Measurements from ENCODE around the gene MKS1.

The MKS1 gene

DNA sequence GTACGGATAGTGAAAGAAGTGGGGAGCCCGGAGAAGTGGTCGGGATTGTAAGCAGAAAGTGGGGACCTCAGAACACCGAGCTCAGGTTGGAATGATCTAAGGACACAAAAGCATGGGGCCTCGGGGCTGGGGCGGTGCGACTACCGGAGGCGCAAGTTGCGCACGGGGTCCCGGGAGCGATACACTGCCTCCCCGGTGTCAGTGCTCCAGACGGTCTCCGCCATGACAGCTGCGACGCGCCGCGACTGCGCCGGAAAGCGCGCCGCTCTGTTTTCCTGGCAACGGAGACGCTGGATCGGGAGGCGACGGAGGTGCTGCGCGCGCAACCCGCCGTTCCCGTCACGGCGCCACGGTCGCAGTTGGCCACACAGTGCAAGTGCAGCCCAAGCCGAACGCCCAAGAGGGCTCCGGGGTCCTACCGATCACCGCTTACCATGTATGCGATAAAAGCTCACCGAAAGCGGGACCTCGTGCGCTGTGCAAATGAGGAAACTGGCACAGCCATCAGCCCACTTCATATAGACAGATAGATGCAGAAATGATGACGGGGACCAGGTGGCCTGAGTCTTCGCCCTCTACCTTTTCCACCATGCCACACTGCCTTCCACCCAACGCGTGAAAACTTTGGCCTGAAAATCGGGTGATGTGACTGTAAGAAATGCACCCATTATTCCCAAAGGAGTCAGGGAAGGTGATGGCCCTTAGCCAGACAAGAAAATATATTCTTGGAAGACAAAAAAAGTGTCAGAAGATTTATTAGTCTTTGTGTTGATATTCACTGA is at the start of gene MKS1:
MKS1 (minus strand) TSS at position 249 of the 782 bp plus-strand sequence; CDS start at position 224, 25 bp downstream.
- Histone ChIP-seq H3K4me3 (replicated peaks; ENCODE audit: low read depth, low read length) (peak within 1 kb of the TSS; percentile 74), H3K27me3 (replicated peaks; ENCODE audit: control insufficient read depth, insufficient read depth, low read length) (no peaks in the 10 kb centered on the region), H3K36me3 (ENCODE audit: control insufficient read depth, insufficient read depth, low read length) (no peaks in the 10 kb centered on the region)
- peak; percentile 98 for DNase-seq (ENCODE audit: extremely low read depth, insufficient read length)
- TF ChIP-seq, protein P1, sequence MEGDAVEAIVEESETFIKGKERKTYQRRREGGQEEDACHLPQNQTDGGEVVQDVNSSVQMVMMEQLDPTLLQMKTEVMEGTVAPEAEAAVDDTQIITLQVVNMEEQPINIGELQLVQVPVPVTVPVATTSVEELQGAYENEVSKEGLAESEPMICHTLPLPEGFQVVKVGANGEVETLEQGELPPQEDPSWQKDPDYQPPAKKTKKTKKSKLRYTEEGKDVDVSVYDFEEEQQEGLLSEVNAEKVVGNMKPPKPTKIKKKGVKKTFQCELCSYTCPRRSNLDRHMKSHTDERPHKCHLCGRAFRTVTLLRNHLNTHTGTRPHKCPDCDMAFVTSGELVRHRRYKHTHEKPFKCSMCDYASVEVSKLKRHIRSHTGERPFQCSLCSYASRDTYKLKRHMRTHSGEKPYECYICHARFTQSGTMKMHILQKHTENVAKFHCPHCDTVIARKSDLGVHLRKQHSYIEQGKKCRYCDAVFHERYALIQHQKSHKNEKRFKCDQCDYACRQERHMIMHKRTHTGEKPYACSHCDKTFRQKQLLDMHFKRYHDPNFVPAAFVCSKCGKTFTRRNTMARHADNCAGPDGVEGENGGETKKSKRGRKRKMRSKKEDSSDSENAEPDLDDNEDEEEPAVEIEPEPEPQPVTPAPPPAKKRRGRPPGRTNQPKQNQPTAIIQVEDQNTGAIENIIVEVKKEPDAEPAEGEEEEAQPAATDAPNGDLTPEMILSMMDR (IDR thresholded peaks at IDR 0.05; ENCODE audit: insufficient read depth, low read length, poor library complexity, severe bottlenecking) = peak; percentile 71

DNA sequence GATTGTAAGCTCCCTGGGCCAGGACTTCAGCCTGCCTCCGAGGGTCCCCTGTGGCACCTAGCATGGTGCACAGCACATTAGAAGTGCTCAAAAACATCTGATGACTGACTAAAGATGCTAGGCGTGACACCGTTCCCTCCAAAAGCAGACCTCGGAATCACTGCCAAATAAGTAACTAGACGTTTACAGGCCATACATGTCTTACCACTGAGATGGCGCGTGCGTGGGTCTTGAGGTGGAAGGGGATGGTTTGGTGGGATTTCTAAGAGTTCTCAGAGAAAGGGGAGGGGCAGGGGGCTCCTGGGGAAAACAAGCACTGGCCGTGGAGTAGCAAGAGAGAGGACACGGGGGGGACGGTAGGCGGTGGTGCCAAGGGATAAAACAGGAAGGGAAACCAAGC is 49.3 kb upstream of the MKS1 start:
- no peaks in the 10 kb centered on the region for H3K36me3 ChIP-seq (ENCODE audit: control insufficient read depth, insufficient read depth, low read length)
- no peak overlapping the region for H3K4me3 ChIP-seq (replicated peaks; ENCODE audit: low read depth, low read length)
- peaks cover 2% of the 10 kb centered on the region; the same call in 1 of the 2 replicates for H3K27me3 ChIP-seq (replicated peaks; ENCODE audit: control insufficient read depth, insufficient read depth, low read length)
- DNase-seq (ENCODE audit: extremely low read depth, insufficient read length) = no peak
- TF ChIP-seq, protein P1 (IDR thresholded peaks at IDR 0.05; ENCODE audit: insufficient read depth, low read length, poor library complexity, severe bottlenecking) = no peak

DNA sequence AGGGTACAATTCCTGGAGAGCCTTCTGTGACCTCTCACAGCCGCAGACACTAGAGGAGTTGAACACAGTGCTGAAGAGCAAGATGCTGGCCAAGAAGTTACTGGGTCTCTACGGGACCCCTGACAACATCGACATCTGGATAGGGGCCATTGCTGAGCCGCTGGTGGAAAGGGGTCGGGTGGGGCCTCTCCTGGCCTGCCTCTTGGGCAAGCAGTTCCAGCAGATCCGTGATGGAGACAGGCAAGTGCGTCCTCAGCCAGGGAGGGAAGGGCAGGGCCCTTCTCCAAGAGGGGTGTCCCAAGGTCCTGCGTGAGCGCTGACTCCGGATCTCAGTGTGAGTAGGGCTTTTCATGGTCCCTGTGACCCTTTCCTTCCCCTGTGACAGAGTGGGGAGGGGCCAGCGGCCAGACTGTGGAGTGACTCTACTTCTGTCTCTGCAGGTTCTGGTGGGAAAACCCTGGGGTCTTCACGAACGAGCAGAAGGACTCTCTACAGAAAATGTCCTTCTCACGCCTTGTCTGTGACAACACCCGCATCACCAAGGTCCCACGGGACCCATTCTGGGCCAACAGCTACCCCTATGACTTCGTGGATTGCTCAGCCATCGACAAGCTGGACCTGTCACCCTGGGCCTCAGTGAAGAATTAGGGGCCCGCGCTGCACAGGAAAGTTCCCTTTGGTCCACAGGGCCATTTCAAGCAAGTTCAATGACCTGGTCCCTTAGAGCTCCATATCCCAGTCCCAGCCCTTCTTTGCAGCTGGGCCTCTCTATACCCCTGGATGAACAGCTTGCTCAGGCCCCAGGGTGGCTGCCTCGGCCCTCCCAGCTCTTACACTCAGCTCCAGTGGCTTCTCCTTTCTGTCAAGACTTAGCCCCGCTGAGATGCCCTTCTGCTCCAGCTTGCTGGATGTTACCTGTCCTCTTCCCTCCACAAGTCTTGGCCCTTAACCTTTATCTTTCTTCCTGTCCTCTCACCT is 48.6 kb upstream of the MKS1 start:
- no peak for DNase-seq (ENCODE audit: extremely low read depth, insufficient read length)

DNA sequence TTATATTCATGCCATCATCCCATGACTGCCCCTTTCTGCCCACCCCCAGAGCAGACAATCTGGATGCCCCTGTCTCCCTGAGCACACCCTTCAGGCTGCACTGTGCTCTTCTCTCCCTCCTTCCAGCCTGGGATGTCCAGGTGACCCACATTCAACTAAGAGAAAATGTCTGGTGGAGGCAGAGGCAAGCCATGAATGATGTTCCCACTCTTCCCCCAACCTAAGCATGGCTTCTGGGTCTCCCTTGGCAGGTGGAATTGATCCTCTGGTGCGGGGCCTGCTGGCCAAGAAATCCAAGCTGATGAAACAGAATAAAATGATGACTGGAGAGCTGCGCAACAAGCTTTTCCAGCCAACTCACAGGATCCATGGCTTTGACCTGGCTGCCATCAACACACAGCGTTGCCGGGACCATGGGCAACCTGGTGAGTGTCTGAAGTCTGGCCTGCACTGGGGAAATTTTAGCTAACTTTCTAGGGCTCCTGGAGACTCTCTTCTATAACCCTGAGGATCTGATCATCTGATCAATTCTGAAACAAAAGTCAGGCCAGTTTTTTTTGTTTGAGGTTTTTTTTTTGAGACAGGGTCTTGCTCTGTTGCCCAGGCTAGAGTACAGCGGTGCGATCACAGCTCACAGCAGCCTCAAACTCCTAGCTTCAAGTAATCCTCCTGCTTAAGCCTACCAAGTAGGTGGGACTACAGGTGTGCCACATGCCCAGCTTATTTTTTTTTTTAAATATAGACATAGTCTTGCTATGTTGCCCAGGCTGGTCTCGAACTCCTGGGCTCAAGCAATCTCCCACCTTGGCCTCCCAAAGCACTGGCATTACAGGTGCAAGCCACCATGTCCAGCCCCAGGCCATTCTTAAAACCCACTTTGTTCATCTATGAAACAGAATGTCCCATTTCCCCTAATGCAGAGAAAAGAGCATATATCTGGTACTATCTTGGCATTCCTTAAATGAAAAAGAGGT is 47.1 kb upstream of the MKS1 start:
- TF ChIP-seq, protein P1 (IDR thresholded peaks at IDR 0.05; ENCODE audit: insufficient read depth, low read length, poor library complexity, severe bottlenecking) = no peak
- Histone ChIP-seq H3K27me3 (replicated peaks; ENCODE audit: control insufficient read depth, insufficient read depth, low read length) (peaks cover 2% of the 10 kb centered on the region; the same call in 1 of the 2 replicates), H3K4me3 (replicated peaks; ENCODE audit: low read depth, low read length) (no peak overlapping the region), H3K36me3 (ENCODE audit: control insufficient read depth, insufficient read depth, low read length) (no peaks in the 10 kb centered on the region)
- DNase-seq (ENCODE audit: extremely low read depth, insufficient read length) = no peak

More for the DNA sequence above, 48.6 kb upstream of the MKS1 start:
- Histone ChIP-seq H3K4me3 (replicated peaks; ENCODE audit: low read depth, low read length) (no peak overlapping the region), H3K27me3 (replicated peaks; ENCODE audit: control insufficient read depth, insufficient read depth, low read length) (peaks cover 2% of the 10 kb centered on the region; the same call in 1 of the 2 replicates), H3K36me3 (ENCODE audit: control insufficient read depth, insufficient read depth, low read length) (no peaks in the 10 kb centered on the region)
- TF ChIP-seq, protein P1 (IDR thresholded peaks at IDR 0.05; ENCODE audit: insufficient read depth, low read length, poor library complexity, severe bottlenecking) = no peak

DNA sequence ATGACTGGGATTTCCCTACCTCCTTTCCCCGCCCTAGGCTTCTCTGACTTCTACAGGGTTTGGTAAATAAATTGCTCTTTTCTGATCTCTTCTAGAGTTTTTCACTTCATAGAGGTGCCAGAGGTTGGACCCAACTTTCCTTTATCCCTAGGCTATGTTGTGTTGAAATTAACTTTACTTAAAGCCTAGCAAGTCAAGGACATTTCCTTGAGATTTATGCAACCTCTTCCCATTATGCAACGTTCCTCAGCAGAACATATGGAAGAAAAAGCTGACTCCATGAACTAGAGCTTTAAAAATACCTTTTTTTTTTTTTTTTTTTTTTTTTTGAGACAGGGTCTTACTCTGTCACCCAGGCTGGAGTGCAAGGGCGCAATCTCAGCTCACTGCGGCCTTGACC is 46.2 kb upstream of the MKS1 start:
- Histone ChIP-seq H3K4me3 (replicated peaks; ENCODE audit: low read depth, low read length) (no peak overlapping the region), H3K36me3 (ENCODE audit: control insufficient read depth, insufficient read depth, low read length) (no peaks in the 10 kb centered on the region), H3K27me3 (replicated peaks; ENCODE audit: control insufficient read depth, insufficient read depth, low read length) (peaks cover 2% of the 10 kb centered on the region; the same call in 1 of the 2 replicates)
- DNase-seq (ENCODE audit: extremely low read depth, insufficient read length) = no peak
- TF ChIP-seq, protein P1 (IDR thresholded peaks at IDR 0.05; ENCODE audit: insufficient read depth, low read length, poor library complexity, severe bottlenecking) = no peak

All from GM06990 (cell line).